HG03439 (cell line): Measurements from ENCODE around the gene KPNA4.
A peak's percentile ranks its signal among the peaks of the same experiment; 100 is the strongest.
"Not testable (repeated sequence)": the region's sequence is repeated elsewhere in the genome, so short reads cannot be mapped to it uniquely, and the experiment has no call there.

Experiments
- ATAC-seq: cut with Tn5 transposase; IDR thresholded peaks from one replicate; pipeline ENCODE4 v1.9.1; 2021; ENCODE audit warnings: mild to moderate bottlenecking, moderate library complexity; ENCODE audit not compliant: unreplicated experiment

The KPNA4 gene, protein sequence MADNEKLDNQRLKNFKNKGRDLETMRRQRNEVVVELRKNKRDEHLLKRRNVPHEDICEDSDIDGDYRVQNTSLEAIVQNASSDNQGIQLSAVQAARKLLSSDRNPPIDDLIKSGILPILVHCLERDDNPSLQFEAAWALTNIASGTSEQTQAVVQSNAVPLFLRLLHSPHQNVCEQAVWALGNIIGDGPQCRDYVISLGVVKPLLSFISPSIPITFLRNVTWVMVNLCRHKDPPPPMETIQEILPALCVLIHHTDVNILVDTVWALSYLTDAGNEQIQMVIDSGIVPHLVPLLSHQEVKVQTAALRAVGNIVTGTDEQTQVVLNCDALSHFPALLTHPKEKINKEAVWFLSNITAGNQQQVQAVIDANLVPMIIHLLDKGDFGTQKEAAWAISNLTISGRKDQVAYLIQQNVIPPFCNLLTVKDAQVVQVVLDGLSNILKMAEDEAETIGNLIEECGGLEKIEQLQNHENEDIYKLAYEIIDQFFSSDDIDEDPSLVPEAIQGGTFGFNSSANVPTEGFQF

DNA sequence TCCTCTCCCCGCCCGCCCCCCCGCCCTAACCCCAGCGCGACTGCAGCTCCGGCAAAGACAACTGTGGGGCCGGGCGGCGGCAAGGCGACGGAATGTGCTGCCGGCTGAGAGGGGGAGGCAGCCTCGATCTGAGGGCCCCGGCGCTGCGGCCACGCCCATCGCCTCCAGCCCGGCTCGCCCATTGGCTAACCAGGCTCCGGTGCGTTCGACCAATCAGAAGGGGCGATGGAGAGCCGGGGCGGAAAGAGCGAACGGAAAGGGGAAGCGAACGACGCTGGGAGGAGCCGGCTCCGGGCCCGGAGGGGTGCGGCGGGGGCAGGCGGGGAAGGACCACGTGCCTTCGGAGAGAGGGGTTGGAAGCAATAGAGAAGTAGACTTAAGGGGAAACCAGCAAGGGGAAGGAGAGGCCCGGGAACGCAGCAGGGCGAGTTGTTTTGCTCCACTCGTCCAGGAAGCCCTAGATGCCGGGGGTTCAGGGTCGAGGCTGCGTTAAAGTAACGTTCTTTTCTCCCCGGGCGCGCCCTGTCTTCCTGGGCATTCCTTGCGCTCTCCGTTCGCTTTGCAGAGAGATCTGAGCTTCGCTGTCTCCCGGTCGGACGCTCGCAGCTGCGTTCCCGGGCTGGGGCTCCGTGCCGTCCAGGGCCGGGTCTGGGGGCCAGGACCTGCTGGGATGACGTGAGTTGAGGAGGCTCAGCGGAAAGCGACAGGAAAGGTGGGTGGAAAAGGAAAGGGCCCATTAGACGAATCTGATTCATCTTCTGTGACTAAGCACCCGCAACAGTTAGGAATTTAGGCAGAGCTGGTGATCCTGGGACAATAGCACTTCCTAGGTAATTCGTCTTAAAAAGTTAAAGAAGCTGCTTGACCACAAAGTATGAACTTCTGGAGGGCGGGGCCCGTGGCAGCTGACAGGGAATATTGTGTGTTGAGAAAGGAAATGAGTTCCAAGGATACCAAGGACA, at the start of gene KPNA4:
TSS of gene KPNA4 (minus strand) at position 130 of the 962 bp plus-strand sequence. CDS start 289 bp downstream, outside the sequence.
- peak; percentile 93 for ATAC-seq

DNA sequence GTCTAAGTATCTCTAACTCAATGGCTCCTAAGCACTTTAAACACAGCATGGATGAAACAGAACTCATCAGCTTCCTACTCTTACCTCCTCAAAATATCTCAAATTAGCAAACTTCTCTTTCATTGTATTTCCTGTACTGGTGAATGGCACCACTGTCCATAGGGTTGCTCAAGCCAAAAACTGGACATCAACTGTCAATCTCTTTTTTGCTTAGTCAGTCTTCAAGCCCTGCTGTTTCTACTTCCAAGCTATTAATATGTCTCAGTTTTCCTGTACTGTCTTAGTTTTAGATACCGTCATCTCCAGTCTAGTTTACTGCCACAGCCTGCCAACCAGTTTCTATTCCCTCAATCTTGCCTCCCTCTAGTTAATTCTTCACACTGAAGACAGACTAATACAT, 48.3 kb upstream of the KPNA4 start:
- ATAC-seq, result no peak

DNA sequence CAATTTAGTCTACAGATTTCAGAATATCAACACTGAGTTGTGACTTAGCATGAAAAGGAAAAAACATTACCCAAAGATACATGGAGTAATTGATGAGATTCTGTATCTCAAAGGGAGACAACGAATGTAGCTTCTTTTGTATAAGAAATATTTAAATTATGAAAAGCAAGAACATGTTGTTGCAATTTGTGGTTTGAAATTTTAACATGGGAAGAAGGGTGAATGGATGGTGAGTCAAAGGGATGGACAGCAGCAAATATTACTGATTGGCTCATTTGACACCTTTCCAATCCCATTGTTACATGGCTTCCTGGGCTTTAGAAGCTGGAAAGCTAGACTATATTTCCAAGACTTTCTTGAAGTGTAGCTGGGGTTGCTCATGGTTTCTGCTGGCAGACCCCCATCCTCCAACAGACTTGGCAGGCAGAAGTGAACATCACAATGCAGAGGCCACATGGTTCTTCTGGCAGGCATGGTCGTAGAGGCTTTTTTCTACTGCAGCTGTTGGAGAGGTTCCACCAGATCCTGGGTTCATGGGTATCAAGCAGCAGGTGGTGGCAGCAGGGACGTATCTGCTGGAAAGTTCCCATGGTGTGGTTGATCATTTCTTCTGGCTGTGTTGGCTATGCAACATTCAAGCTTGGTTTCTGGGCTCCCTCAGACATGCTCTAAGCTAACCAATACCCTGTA, 47.2 kb upstream of the KPNA4 start:
- ATAC-seq, result no peak

DNA sequence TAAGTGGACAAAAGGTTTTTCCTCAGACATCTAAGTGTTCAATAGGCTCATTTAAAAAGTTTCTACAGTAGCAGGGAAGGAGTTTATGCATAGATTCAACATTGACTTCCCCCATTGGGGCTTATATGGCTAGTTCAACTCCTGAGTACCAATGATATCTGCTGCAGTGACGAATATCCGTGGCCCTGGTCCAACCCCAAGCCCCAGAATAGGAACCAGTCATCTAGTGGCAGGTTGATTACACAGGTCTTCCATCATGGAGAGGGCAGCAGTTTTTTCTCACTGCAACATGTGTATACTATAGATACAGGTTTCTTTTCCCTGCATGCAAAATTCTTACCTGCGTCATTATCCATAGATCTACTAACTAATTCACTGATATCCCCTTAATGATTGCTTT, 45.8 kb upstream of the KPNA4 start:
- no peak for ATAC-seq

DNA sequence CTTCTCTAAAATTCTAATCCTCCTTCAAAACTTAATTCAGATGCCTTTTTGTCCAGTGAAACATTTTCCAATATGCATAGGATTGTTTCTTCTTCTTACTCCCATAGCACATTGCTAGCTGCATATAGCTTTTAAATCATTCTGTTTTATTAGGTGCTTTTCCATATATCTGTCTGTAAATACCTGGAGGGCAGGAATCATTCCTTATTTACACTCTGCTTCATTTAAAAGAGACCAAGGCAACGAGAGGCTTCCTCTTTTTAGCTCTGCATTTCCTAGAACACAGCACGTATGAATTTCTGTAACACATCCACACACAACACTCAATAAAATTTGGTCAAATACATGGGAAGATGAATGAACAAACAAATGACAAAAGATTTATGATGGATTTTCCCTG, 43.5 kb upstream of the KPNA4 start:
- no peak for ATAC-seq

DNA sequence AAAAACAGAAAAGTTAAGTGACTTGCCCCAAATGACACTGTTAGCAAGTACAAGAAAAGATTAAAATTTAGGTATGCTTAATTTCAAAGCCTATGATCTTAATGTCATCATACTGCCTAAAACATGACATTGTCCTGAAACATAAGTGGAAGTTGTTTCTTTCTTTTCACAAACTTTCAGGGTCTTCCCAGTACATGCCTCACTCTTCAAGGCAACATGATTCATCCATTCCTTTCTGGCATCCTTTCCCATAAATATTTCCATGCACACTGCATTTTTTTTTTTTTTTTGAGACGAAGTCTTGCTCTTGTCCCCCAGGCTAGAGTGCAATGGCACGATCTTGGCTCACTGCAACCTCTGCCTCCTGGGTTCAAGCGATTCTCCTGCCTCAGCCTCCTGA, 42.5 kb upstream of the KPNA4 start:
- ATAC-seq, result no peak

DNA sequence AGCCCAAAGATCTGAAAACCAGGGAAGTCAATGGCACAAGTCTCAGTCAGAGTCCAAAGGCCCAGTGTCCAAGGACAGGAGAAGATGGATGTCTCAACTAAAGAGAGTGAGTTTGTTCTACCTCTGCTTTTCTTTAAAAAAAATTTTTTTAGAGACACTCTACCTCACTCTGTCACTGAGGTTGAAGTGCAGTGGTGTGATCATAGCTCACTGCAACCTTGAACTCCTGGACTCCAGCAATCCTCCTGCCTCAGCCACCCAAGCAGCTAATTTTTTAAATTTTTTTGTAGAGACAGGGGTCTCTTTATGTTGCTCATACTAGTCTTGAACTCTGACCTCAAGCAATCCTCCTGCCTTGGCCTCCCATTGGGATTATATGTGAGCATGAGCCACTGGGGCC, 39.9 kb upstream of the KPNA4 start:
- ATAC-seq, result no peak

DNA sequence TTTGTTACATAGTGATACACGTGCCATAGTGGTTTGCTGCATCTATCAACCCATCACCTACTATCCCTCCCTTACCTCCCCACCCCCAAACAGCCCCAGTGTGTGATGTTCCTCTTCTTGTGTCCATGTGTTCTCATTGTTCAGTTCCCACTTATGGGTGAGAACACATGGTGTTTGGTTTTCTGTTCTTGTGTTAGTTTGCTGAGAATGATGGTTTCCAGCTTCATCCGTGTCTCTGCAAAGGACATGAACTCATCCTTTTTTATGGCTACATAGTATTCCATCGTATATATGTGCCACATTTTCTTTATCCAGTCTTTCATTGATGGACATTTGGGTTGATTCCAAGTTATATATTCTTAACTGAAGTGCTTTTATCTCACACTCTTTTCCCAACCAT, 38.5 kb upstream of the KPNA4 start:
- ATAC-seq, result not testable (repeated sequence)

DNA sequence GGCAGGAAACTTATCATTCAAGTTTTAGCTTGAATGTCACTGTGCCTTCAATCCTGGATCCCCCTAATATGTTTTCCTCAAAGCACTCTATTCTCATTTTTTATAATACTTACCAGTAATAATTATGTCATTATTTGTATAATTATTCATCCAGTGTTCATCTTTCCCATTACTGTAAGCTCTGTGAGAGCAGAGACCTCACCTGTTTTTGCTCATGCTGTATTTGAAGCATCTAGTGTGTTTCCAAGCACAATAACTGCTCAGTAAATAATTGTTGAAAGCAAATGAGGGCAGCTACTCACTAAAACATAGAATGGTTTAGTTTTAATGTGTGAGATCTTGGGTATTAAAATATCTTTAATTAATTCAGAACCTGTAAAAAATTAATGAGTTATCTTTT, 36.9 kb upstream of the KPNA4 start:
- no peak for ATAC-seq

DNA sequence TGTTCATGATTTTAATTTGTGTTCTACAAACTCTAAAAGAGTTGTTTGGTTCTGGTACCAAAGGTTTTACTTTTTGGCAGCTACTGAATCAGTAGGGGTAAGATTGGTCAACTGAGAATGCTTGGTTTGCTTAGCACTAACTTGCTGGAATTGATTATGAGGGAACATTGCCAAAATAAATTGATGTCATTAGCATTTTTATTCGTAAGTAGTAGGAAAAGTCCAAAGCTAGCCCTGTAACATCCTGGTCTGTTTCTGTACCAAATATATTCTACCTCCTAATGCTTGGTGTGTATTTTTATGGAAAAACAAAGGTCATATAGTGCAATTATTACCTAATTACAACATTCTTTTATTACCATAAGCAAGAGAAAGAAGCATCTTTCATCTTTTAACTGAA, 35.9 kb upstream of the KPNA4 start:
- ATAC-seq, result no peak

DNA sequence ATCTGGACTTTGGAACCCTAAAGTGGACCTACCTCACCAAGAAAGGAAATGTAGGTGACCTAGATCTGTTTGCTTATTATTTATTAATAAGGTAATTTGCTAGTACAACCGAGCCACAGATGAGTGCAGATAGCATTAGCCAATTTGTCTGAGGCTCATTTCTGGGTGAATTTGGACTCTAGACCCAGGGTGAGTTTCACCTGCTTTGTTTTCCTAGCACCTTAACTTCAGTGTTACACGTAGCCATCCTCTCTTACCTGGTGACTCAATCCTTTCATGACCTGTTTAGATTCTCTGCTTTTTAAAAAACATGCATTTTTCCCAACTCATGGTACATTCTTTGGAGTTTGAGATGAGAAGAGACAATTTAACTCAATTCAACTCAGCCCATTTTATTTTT, 33.5 kb upstream of the KPNA4 start:
- no peak for ATAC-seq

DNA sequence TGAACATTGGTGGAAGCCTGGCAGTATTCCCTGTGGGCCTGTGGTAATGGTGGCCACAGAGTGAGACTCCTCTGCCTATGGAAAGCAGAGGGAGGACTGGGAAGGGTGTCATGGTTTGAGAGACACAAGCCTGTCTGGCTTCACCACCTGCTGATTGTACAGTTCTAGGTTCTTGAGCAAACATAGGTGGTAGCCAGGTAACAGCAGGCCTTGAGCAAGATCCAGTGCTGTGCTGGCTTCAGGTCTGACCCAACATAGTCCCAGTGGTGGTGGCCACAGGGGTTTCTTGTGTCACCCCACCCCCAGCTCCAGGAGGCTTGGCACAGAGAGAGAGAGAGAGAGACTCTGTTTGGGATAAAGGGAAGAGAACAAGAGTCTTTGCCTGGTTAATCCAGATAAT, 22.7 kb upstream of the KPNA4 start:
- ATAC-seq, result no peak

DNA sequence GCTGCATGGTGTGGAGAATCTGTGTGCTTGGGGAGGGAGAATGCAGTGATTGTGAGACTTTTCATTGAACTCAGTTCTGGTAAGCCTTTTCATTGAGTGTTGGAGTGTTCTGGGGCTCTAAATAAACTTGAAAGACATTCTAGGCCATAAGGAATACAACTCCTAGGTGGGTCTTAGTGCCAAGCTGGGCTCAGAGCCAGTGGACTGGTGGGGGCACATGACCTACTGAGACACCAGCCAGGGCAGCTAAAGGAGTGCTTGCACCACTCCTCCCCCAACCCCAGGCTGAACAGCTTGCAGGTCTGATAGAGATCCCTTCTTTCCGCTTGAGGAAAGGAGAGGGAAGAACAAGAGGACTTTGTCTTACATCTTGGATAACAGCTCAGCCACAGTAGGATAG, 21.7 kb upstream of the KPNA4 start:
- ATAC-seq, result no peak

DNA sequence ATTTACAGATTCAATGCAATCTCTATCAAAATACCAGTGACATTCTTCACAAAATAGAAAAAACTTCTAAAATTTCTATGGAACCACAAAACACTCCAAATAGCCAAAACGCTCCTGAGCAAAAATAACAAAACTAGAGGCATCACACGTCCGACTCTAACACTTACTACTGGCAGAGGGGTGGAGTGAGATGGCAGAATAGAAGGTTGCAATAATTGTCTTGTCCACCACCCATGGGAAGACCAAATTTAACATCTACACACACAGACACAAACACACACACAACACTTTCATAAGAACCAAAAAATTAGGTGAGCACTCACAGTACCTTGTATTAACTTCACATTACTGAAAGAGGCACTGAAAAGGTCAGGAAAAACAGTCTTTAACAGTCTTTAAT, 21.3 kb upstream of the KPNA4 start:
- no peak for ATAC-seq

DNA sequence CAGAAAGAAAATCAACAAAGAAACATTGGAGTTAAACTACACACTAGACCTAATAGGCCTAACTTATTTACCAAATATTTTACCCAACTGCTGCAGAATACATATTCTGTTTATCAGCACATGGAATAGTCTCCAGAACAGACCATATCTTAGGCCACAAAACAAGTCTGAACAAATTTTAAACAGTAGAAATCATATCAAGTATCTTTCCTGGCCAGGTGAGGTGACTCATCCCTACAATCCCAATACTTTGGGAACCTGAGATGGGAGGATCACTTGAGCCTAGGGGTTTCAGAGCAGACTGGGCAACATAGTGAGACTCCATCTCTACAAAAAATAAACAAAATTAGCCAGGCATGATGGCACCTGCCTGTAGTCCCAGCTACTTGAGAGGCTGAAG, 18.1 kb upstream of the KPNA4 start:
- ATAC-seq, result no peak

DNA sequence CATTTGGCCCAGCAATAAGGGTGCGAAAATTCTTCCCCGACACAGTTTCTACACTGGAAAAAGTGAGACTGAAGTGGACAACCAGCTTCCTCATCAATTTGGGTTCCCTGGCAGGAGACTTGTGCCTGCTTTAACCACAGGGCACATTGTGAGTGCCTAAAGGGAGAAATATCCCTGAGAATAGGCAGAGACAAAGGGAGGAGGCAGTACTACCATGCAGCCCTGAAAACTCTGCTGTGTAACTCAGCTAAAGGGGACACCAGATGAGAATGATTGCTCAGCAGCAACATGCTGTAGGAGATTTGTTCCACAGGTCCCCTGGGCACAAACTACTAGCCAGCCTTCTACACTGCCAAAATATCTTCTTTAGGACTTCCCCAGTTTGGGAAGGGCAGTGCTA, 15.6 kb upstream of the KPNA4 start:
- ATAC-seq, result no peak

DNA sequence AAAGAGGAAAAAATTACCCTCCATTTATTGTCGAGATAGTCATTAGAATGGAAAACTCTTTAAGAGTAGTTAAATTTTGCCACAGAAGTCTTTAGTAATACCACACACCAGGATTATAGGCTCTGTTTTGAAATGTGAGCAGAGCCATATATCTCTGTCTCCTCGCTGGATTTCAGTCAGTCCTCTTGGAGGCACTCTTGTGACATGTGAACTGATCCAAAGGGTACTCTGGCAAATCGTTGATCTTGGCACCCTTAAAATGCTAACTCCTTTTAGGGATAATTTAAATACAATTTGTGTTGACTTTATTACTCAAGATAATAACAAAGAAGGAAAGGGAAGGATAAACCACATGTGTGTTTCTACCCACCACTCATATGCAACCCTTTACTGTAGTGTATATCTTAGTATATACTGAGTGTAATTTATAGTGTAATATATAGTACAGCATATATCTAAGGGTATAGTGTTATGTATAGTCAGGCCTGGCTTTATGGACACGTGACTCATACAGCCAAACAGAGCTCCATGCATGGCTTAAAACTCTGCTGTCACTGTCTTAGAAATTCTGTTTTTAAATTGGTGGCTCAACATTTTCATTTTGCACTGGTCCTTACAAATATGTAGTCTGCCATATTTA, 12.3 kb upstream of the KPNA4 start:
- no peak for ATAC-seq

DNA sequence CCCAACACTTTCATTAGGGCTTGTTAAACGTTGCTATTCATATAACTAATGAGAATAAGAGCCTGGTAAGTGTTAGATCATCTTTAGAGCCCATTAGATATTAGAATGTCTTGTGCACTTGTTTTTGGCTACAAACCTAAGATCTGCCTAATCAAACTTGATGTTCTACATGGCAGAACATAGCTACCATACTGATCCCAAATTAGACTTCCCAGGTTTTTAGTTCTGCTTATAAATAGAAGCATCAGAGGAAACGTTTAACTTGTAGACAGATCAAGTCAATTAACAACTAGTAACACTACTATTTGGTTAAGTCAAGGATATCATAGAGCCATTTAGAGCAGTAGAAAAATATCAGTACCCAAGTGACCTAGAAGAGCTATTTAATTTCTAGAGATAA, 11.7 kb upstream of the KPNA4 start:
- no peak for ATAC-seq

DNA sequence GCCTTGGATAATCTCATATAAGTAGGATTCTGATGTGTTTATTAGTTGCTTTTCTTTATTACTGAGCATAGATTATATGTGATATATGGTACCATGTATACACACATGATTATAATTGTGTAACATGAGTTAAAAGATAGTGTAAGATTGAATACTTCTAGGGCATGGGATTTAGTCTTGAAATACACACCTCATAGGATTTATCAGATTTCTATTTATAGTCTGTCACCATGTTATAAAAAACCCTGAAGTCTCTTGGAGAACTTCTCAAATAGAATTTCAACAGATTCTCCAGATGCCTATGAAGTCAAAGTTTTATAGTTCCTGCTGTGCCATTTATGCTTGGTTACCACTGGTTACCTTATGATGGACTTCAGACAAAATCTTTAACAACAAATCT, 11.2 kb upstream of the KPNA4 start:
- no peak for ATAC-seq

DNA sequence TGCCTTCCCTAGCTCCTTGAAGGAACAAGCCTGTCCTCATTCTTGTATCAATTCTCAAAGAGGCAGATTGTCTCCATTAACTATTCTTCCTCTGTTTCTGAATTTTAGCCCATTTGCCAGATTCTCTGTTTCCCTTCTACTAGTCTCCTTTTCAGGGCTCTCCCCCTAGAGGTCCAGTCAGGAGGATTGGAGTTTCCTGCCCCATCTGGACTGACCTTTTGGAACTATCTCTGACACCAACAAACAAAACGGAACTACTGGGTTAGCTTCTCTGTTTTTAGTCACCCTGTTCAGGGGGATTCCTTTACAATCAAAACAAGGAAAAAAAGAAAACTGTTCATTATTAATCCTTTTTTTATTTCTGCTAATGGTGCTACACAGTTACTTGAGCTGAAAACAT, 10.2 kb upstream of the KPNA4 start:
- ATAC-seq, result no peak

DNA sequence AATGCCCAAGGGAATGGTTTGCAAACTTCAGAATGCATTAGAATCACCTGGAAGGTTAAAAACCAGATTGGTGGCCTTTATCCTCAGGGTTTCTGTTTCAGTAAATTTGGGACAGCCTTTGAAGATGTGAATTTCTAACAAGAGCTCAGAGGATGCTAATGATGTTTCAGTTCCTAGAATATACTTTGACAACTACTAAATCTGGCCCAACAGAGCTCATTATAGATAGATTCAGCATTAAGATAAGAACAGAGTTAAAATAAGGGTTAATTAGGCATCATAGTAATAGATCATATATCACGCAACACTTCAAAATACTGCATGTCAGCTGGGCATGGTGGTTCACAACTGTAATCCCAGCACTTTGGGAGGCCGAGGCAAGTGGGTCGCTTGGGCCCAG, 9.3 kb upstream of the KPNA4 start:
- ATAC-seq, result no peak
